Mucosa of descending colon (tissue), 3 donors: ENCODE measurements around the gene ASIC1. TPM values are rescaled to one million over a fixed set of nuclear protein-coding genes. Genes with fewer than 3 reads are reported as not detected.

Experiments used
- ATAC-seq: fragments of 200-7000 bp; cut with Tn5 transposase; one replicate; pipeline ENCODE4 v1.9.1; 2020; ENCODE audit warnings: mild to moderate bottlenecking, moderate library complexity
- DNase-seq, 3 donors: peaks; one replicate each; pipeline ENCODE4 v3.0.0-alpha.2; 2020
- H3K36me3 ChIP-seq: fragments of 200-600 bp; one replicate; pipeline ENCODE4 v1.8.0; 2021; ENCODE audit warnings: low read depth, mild to moderate bottlenecking
- H3K4me1 ChIP-seq: fragments of 200-600 bp; one replicate; pipeline ENCODE4 v1.8.0; 2021; ENCODE audit warnings: low read depth, mild to moderate bottlenecking
- H3K4me3 ChIP-seq: fragments of 200-600 bp; one replicate; pipeline ENCODE4 v1.8.0; 2021; ENCODE audit warnings: mild to moderate bottlenecking
- H3K9me3 ChIP-seq: fragments of 200-600 bp; one replicate; pipeline ENCODE4 v1.8.0; 2021; ENCODE audit warnings: mild to moderate bottlenecking
- intact Hi-C, 2 donors: fragments of 100-400 bp; cut with DNase I in 1 of 2; cut with micrococcal nuclease in 1 of 2; formaldehyde crosslinking; loops; one replicate each; pipeline versions ENCODE4 v1.11.0 to v1.11.1; 2022; cut with DNase I, micrococcal nuclease
- total RNA-seq, 3 donors: library from RNA; stranded (reverse); fragmentation: NEBNext Ultra II Directional in 2 of 3; extraction: Animal tissue kit (Norgen Biotek cat#: 25700) in 2 of 3; gene quantifications; one replicate each; pipeline versions ENCODE4 v1.2.1 to v1.2.4, GENCODE V29; 2021 to 2023
- TF ChIP-seq, protein P1 (sequence below): fragments of 200-600 bp; IDR thresholded peaks from one replicate; pipeline ENCODE4 v1.8.0; 2022; ENCODE audit warnings: antibody characterized with exemption, mild to moderate bottlenecking
- donor health status: DM: no; HTN: no; CAD: no; lungs with moderate emphysema.
- donor health status: DM: no; HTN: no; CAD: no.
- donor health status: DM: no; HTN: yes; CAD: no.

Gene ASIC1
- total RNA-seq, 3 donors from 2014 or later, result 0.35 to 9.9 (median 1.7) TPM

DNA sequence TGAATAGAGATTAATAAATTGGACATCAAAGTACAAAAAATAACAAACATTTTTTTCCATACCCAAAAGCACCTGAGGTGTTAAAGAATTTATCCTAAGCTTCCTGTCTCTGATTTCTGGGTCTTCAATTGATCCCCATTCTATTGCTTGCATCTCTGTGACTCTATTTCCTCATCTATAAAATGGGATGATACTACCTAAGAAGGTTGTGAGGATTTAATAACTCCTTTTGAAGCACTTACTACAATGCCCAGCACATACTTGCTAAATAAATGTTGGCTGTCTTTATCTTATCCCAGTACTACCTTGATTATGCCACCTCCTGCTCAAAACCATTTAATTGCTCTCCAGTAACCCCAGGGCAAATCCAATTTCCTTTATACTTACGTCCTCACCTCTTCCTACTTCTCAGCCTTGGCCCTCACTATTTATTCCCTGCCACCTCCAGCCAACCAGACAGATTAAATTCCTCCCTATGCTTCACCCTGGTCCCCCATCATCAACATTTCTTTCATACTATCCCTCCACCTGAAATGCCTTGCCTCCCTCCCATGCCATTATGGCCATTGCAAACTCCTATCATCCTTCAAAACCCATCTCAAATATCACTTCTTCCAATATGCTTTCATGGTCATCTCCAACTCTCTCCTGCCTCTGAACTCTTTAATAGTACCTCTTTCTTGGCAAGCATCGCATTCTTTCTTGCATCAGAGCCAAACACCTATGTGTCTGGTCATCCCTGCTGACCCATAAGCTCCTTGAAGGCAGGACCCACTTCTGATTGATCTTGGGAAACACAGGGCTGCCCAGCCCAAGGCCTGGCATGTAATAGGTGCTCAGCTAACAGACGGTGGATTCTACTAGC, 7.9 kb upstream of the ASIC1 start:
- TF ChIP-seq, protein P1, sequence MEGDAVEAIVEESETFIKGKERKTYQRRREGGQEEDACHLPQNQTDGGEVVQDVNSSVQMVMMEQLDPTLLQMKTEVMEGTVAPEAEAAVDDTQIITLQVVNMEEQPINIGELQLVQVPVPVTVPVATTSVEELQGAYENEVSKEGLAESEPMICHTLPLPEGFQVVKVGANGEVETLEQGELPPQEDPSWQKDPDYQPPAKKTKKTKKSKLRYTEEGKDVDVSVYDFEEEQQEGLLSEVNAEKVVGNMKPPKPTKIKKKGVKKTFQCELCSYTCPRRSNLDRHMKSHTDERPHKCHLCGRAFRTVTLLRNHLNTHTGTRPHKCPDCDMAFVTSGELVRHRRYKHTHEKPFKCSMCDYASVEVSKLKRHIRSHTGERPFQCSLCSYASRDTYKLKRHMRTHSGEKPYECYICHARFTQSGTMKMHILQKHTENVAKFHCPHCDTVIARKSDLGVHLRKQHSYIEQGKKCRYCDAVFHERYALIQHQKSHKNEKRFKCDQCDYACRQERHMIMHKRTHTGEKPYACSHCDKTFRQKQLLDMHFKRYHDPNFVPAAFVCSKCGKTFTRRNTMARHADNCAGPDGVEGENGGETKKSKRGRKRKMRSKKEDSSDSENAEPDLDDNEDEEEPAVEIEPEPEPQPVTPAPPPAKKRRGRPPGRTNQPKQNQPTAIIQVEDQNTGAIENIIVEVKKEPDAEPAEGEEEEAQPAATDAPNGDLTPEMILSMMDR, result no peak
- Histone ChIP-seq H3K36me3 (no peaks in the 10 kb centered on the region), H3K4me1 (no peaks in the 10 kb centered on the region), H3K9me3 (no peaks in the 10 kb centered on the region), H3K4me3 (no peak overlapping the region)
- no peak for DNase-seq
- ATAC-seq, result no peak
- intact Hi-C loops, result loop anchor here in 1 of 2 donors (10.0 kb wide), 1 partner anchor 85 kb away; the partner anchor contains the start of gene AQP5

DNA sequence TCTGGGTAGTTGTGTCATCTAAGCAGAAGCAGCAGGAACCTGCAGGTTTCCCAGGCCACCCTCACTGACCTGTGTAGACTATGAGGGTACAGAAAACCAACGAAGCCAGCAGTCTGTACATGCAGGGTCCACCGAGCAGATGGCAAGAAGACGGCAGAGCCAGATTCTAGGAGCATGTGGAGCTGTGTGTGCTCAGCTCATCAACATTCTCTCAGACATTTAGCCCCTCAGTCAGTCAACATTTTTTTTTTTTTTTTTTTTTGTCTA, 7.3 kb upstream of the ASIC1 start:
- H3K4me3 ChIP-seq, result no peak overlapping the region
- H3K9me3 ChIP-seq, result no peaks in the 10 kb centered on the region
- intact Hi-C loops, result loop anchor here in 1 of 2 donors (10.0 kb wide), 1 partner anchor 85 kb away; the partner anchor contains the start of gene AQP5
- DNase-seq, result peak in 1 of 3 donors; percentile 10
- H3K36me3 ChIP-seq, result no peaks in the 10 kb centered on the region
- TF ChIP-seq, protein P1, result no peak
- H3K4me1 ChIP-seq, result no peaks in the 10 kb centered on the region
- ATAC-seq, result no peak

DNA sequence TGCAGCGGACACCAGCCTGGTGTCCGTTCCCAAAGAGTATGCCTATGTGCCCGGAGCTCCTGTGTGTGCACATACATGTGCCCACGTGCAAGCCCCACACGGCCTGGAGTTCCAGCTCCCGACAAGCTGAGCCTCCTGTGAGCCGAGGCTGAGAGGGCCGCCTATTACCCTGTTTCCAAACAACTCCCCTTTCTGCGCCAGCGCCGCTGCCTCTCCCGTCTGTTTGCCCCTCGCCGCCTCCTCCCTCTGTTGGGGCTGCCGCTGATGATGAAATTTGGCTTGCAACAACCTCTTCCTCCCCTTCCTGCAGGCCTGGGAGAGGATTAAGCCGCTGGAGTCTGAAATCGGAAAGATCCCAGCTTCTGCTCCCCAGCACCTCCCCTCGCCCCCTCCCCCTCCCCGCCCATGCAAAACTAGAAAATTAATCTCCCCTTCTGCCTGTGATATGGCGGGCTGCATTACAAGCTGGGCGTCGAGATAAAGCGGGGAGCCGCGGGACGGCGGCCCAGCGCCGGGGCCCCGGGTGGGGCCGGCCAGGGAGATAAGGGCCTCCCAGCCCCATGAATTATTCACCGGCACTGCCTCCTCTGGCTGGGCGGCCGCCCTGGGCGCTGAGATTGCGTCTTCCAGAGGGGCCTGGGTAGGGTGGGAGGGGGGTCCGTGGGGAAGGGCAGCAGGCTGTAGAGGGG, 6.8 kb upstream of the ASIC1 start:
- ATAC-seq, result peak; percentile 75
- no peaks in the 10 kb centered on the region for H3K9me3 ChIP-seq
- no peak overlapping the region for H3K4me3 ChIP-seq
- peak in 2 of 3 donors; percentile 41 to 64 for DNase-seq
- no peaks in the 10 kb centered on the region for H3K36me3 ChIP-seq
- TF ChIP-seq, protein P1, result no peak
- no peaks in the 10 kb centered on the region for H3K4me1 ChIP-seq
- intact Hi-C loops, result loop anchor here in 1 of 2 donors (10.0 kb wide), 1 partner anchor 86 kb away; the partner anchor contains the start of gene AQP5

DNA sequence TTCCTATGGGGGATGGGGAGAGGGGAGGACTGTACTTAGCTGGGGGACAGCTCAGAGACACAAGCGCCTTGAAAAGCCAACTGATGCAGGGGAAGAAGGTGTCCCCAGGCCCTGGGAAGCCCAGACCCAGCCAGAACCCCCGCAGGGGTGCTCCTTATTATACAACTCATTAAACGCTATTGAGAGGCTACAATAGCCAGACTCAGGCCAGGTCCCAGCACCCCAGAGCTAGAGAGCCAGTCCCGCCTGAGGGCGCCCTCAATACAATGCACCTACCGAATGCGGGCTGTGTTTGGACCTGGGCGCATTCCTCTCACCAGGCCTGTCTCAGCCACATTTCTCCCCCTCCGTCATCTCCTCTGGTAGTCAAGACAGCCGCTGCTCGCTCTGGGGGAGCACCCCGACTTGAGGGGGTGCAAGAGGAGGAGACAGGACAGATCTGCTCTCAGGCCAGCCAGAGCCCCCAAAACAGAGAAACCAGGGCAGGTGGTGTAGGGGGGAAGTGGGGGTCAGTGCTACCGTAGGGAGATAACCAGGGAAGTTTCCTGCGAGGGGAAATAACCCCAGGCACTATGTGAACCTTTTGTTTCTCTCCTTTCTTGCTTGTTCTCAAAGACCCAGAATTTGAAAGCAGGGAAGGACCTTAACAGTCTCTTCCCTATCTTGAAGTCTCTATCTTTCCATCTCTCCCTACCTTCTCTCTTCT, 6.1 kb upstream of the ASIC1 start:
- no peak overlapping the region for H3K4me3 ChIP-seq
- ATAC-seq, result peak; percentile 10
- DNase-seq, result peak in 1 of 3 donors; percentile 20
- peaks cover 6% of the 10 kb centered on the region for H3K4me1 ChIP-seq
- no peaks in the 10 kb centered on the region for H3K36me3 ChIP-seq
- intact Hi-C loops, result loop anchor here in 1 of 2 donors (10.0 kb wide), 1 partner anchor 86 kb away; the partner anchor contains the start of gene AQP5
- TF ChIP-seq, protein P1, result no peak
- H3K9me3 ChIP-seq, result no peaks in the 10 kb centered on the region

DNA sequence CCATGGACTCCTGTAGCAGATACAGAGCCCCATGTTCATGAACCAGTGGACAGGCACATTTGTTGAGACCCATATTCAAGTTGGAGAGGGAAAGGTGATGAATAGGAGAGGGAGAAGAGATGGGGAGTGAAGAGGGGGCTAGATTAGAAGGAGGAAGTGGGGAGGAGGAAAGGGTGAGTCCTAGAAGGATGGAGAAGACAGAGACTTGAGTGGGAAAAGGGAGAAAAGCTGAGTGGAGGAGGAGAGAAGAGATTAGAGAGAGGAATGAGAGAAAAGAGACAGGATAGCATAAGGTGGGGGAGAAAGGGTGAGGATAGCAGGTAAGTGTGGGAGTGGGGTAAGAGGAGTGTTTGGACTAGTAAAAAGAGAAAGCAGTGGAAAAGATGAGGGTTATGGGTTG, 4.9 kb upstream of the ASIC1 start:
- no peaks in the 10 kb centered on the region for H3K36me3 ChIP-seq
- ATAC-seq (no peak), DNase-seq (no peak)
- TF ChIP-seq, protein P1, result no peak
- H3K4me1 ChIP-seq, result peaks cover 15% of the 10 kb centered on the region
- H3K9me3 ChIP-seq, result no peaks in the 10 kb centered on the region
- H3K4me3 ChIP-seq, result no peak overlapping the region
- intact Hi-C loops, result loop anchor here in 1 of 2 donors (10.0 kb wide), 1 partner anchor 88 kb away; the partner anchor contains the start of gene AQP5
